HG02759 (cell line): ENCODE results near the gene RALGDS.

ENCODE experiments used
- ATAC-seq: cut with Tn5 transposase; IDR thresholded peaks from one replicate; pipeline ENCODE4 v1.9.1; 2021; ENCODE audit warnings: mild to moderate bottlenecking, moderate library complexity; ENCODE audit not compliant: unreplicated experiment

RALGDS gene

GRCh38 chr9:133137451-133138231, 16.6 kb upstream of the RALGDS start:
- ATAC-seq: no peak

- ATAC-seq: no peak
Observed at GRCh38 chr9:133135146-133135745, 14.2 kb upstream of the RALGDS start.

GRCh38 chr9:133134388-133135145, 13.5 kb upstream of the RALGDS start:
- ATAC-seq: no peak

GRCh38 chr9:133133681-133134387, 12.8 kb upstream of the RALGDS start:
- peak; percentile 87 for ATAC-seq

GRCh38 chr9:133132174-133132573, 11.1 kb upstream of the RALGDS start:
- no peak for ATAC-seq

GRCh38 chr9:133131506-133131905, 10.5 kb upstream of the RALGDS start:
- no peak for ATAC-seq

- no peak for ATAC-seq
Observed at GRCh38 chr9:133130685-133131244, 9.7 kb upstream of the RALGDS start.

- no peak for ATAC-seq
Observed at GRCh38 chr9:133129001-133129795, 8.2 kb upstream of the RALGDS start.

- ATAC-seq: no peak
Observed at GRCh38 chr9:133128152-133128551, 7.1 kb upstream of the RALGDS start.

- ATAC-seq: no peak
Observed at GRCh38 chr9:133127340-133127981, 6.4 kb upstream of the RALGDS start.

- ATAC-seq: no peak
Observed at GRCh38 chr9:133126697-133127339, 5.8 kb upstream of the RALGDS start.

GRCh38 chr9:133125941-133126696, 5.1 kb upstream of the RALGDS start:
- peak; percentile 46 for ATAC-seq

GRCh38 chr9:133124907-133125275, 3.9 kb upstream of the RALGDS start:
- no peak for ATAC-seq

- no peak for ATAC-seq
Observed at GRCh38 chr9:133124123-133124906, 3.3 kb upstream of the RALGDS start.

- ATAC-seq: no peak
Observed at GRCh38 chr9:133122935-133123611, 2.0 kb upstream of the RALGDS start.

- no peak for ATAC-seq
Observed at GRCh38 chr9:133122605-133122934, 1.5 kb upstream of the RALGDS start.

- no peak for ATAC-seq
Observed at GRCh38 chr9:133121915-133122550, 993 bp upstream of the RALGDS start.
